HEK293 (cell line): Measurements from ENCODE around the gene PRDX3.
A peak's percentile ranks its signal among the peaks of the same experiment; 100 is the strongest.

Experiments used
- EGR2 ChIP-seq: fragments of 450-650 bp; formaldehyde crosslinking; IDR thresholded peaks from 2 replicates; pipeline ENCODE4 v1.5.1; 2016; ENCODE audit warnings: low read depth, missing biosample characterization, missing genetic modification characterization
- GLIS2 ChIP-seq: fragments of 450-650 bp; formaldehyde crosslinking; IDR thresholded peaks from 2 replicates; pipeline ENCODE4 v1.5.1; 2016; ENCODE audit warnings: missing biosample characterization, missing genetic modification characterization
- IKZF3 ChIP-seq: fragments of 450-650 bp; IDR thresholded peaks from 2 replicates; pipeline ENCODE4 v1.5.0; 2018; ENCODE audit warnings: missing biosample characterization, mild to moderate bottlenecking, missing genetic modification characterization, moderate library complexity
- OSR2 ChIP-seq: fragments of 450-650 bp; formaldehyde crosslinking; IDR thresholded peaks from 2 replicates; pipeline ENCODE4 v1.5.1; 2016; ENCODE audit warnings: missing biosample characterization, missing genetic modification characterization
- PRDM6 ChIP-seq: fragments of 450-650 bp; formaldehyde crosslinking; IDR thresholded peaks from 2 replicates; pipeline ENCODE4 v1.5.1; 2017; ENCODE audit warnings: missing biosample characterization, missing genetic modification characterization
- SP2 ChIP-seq: fragments of 450-650 bp; formaldehyde crosslinking; IDR thresholded peaks from 2 replicates; pipeline ENCODE4 v1.5.1; 2016; ENCODE audit warnings: missing biosample characterization, missing genetic modification characterization
- SP7 ChIP-seq: fragments of 450-650 bp; formaldehyde crosslinking; IDR thresholded peaks from 2 replicates; pipeline ENCODE4 v1.5.1; 2016; ENCODE audit warnings: missing biosample characterization, missing genetic modification characterization
- ZBTB1 ChIP-seq: fragments of 450-650 bp; formaldehyde crosslinking; IDR thresholded peaks from 2 replicates; pipeline ENCODE4 v1.5.1; 2016; ENCODE audit warnings: missing biosample characterization, missing genetic modification characterization
- ZBTB17 ChIP-seq: fragments of 450-650 bp; formaldehyde crosslinking; IDR thresholded peaks from 2 replicates; pipeline ENCODE4 v1.5.1; 2016; ENCODE audit warnings: missing biosample characterization, missing genetic modification characterization
- ZBTB7A ChIP-seq: fragments of 450-650 bp; formaldehyde crosslinking; IDR thresholded peaks from 2 replicates; pipeline ENCODE4 v1.5.1; 2016; ENCODE audit warnings: low read depth, missing biosample characterization, missing genetic modification characterization
- ZFP37 ChIP-seq: fragments of 450-650 bp; formaldehyde crosslinking; IDR thresholded peaks from 2 replicates; pipeline ENCODE4 v1.5.1; 2016; ENCODE audit warnings: missing biosample characterization, missing genetic modification characterization
- ZFP41 ChIP-seq: fragments of 450-650 bp; formaldehyde crosslinking; IDR thresholded peaks from 2 replicates; pipeline ENCODE4 v1.5.1; 2016; ENCODE audit warnings: missing biosample characterization, missing genetic modification characterization, borderline replicate concordance
- ZNF121 ChIP-seq: fragments of 450-650 bp; formaldehyde crosslinking; IDR thresholded peaks from 2 replicates; pipeline ENCODE4 v1.5.1; 2016; ENCODE audit warnings: missing biosample characterization, missing genetic modification characterization
- ZNF132 ChIP-seq: fragments of 450-650 bp; formaldehyde crosslinking; IDR thresholded peaks from 2 replicates; pipeline ENCODE4 v1.5.1; 2017; ENCODE audit warnings: missing biosample characterization, missing genetic modification characterization, borderline replicate concordance
- ZNF133 ChIP-seq: fragments of 450-650 bp; formaldehyde crosslinking; IDR thresholded peaks from 2 replicates; pipeline ENCODE4 v1.5.1; 2016; ENCODE audit warnings: missing biosample characterization, missing genetic modification characterization
- ZNF175 ChIP-seq: fragments of 450-650 bp; formaldehyde crosslinking; IDR thresholded peaks from 2 replicates; pipeline ENCODE4 v1.5.1; 2016; ENCODE audit warnings: missing biosample characterization, missing genetic modification characterization
- ZNF24 ChIP-seq: fragments of 450-650 bp; formaldehyde crosslinking; IDR thresholded peaks from 2 replicates; pipeline ENCODE4 v1.5.1; 2016; ENCODE audit warnings: missing biosample characterization, missing genetic modification characterization
- ZNF311 ChIP-seq: fragments of 450-650 bp; formaldehyde crosslinking; IDR thresholded peaks from 2 replicates; pipeline ENCODE4 v1.5.1; 2017; ENCODE audit warnings: missing biosample characterization, missing genetic modification characterization, borderline replicate concordance
- ZNF48 ChIP-seq: fragments of 450-650 bp; formaldehyde crosslinking; IDR thresholded peaks from 2 replicates; pipeline ENCODE4 v1.5.1; 2016; ENCODE audit warnings: missing biosample characterization, missing genetic modification characterization
- ZNF521 ChIP-seq: fragments of 450-650 bp; formaldehyde crosslinking; IDR thresholded peaks from 2 replicates; pipeline ENCODE4 v1.5.1; 2017; ENCODE audit warnings: missing biosample characterization, mild to moderate bottlenecking, missing genetic modification characterization
- ZNF544 ChIP-seq: fragments of 450-650 bp; formaldehyde crosslinking; IDR thresholded peaks from 2 replicates; pipeline ENCODE4 v1.5.0; 2017; ENCODE audit warnings: missing biosample characterization, missing genetic modification characterization
- ZNF549 ChIP-seq: fragments of 450-650 bp; IDR thresholded peaks from 2 replicates; pipeline ENCODE4 v1.5.1; 2018; ENCODE audit warnings: missing biosample characterization, missing genetic modification characterization, mild to moderate bottlenecking, inconsistent platforms, moderate library complexity
- ZNF555 ChIP-seq: fragments of 450-650 bp; formaldehyde crosslinking; conservative IDR thresholded peaks from 2 replicates; pipeline ENCODE4 v1.5.1; 2017; ENCODE audit warnings: missing biosample characterization, mild to moderate bottlenecking, missing genetic modification characterization, inconsistent platforms
- ZNF560 ChIP-seq: fragments of 450-650 bp; formaldehyde crosslinking; IDR thresholded peaks from 2 replicates; pipeline ENCODE4 v1.5.1; 2017; ENCODE audit warnings: missing biosample characterization, missing genetic modification characterization, borderline replicate concordance
- ZNF596 ChIP-seq: fragments of 450-650 bp; IDR thresholded peaks from 2 replicates; pipeline ENCODE4 v1.5.0; 2018; ENCODE audit warnings: missing biosample characterization, mild to moderate bottlenecking, missing genetic modification characterization, moderate library complexity
- ZNF610 ChIP-seq: fragments of 450-650 bp; formaldehyde crosslinking; IDR thresholded peaks from 2 replicates; pipeline ENCODE4 v1.5.1; 2016; ENCODE audit warnings: missing biosample characterization, missing genetic modification characterization, borderline replicate concordance
- ZNF664 ChIP-seq: fragments of 450-650 bp; formaldehyde crosslinking; IDR thresholded peaks from 2 replicates; pipeline ENCODE4 v1.5.1; 2016; ENCODE audit warnings: missing biosample characterization, missing genetic modification characterization
- ZNF670 ChIP-seq: fragments of 450-650 bp; formaldehyde crosslinking; IDR thresholded peaks from 2 replicates; pipeline ENCODE4 v1.5.1; 2016; ENCODE audit warnings: missing biosample characterization, missing genetic modification characterization, low read depth
- ZNF791 ChIP-seq: fragments of 450-650 bp; formaldehyde crosslinking; IDR thresholded peaks from 2 replicates; pipeline ENCODE4 v1.5.1; 2016; ENCODE audit warnings: missing biosample characterization, missing genetic modification characterization
- ZSCAN30 ChIP-seq: fragments of 450-650 bp; IDR thresholded peaks from 2 replicates; pipeline ENCODE4 v1.5.1; 2018; ENCODE audit warnings: missing biosample characterization, mild to moderate bottlenecking, missing genetic modification characterization, moderate library complexity
- TF ChIP-seq, protein P1 (sequence below): fragments of 450-650 bp; formaldehyde crosslinking; IDR thresholded peaks from 2 replicates; pipeline ENCODE4 v1.5.1; 2016; ENCODE audit warnings: missing biosample characterization, missing genetic modification characterization
- TF ChIP-seq, protein P2 (sequence below): fragments of 450-650 bp; formaldehyde crosslinking; IDR thresholded peaks from 2 replicates; pipeline ENCODE4 v1.5.1; 2016; ENCODE audit warnings: missing biosample characterization, missing genetic modification characterization
- TF ChIP-seq, protein P3 (sequence below): fragments of 450-650 bp; formaldehyde crosslinking; IDR thresholded peaks from 2 replicates; pipeline ENCODE4 v1.5.1; 2016; ENCODE audit warnings: missing biosample characterization, missing genetic modification characterization

The PRDX3 gene

DNA sequence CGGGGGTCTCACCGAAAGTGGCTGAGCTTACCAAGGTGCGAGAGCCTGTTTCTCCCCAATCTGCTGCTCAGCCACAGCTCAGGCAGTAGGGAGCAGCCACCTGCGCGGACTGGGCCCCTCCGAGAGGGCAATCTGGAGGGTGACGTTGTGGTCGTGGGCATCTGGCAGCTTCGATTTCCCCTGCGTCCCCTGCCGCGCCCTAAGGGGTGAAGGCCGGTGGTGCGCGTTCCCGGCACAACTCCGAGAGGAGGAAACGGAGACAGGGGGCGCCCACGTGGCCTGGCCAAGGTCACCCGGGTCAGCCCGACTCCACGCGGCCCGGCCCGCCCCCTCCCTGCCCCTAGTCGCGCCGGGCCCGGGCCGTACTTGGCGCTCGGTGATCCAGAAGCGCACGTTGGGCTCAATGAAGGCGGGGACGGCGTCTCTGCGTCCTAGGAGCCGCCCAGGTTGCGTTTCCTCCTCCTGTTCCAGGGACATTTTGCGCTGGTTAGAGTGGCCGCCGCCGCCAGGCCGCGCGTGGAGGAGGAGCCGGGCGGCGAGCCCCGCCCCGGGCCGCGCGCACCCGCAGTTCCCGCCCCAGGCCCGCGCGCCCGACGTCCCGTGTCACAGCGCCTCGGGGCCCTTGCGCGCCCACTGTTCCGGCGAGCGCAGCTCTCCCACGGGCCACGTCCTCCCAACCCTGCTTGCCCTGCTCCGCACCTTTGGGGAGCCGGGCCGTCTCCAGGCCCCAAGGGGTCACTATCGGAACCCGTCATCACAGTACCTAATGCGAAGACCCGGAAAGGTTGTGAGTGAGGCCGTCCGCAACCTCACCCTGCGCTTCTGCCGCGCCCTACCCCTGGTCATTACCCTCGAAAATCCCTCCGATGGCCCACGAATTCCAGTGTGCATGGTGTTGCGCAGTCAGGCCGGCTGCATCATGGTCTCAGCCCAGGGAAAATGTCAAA lies 13.2 kb downstream of the PRDX3 start, which contains the start of gene SFXN4 (continued):
- TF ChIP-seq ZFP41 (tag by site-specific recombination) (no peak), ZNF175 (no peak), ZNF311 (no peak), ZBTB1 (tag by site-specific recombination) (no peak), ZNF610 (tag by site-specific recombination) (no peak), OSR2 (tag by site-specific recombination) (no peak), ZFP37 (peak; percentile 36), ZNF521 (no peak), ZNF664 (tag by site-specific recombination) (no peak), ZNF549 (no peak), ZNF544 (no peak), ZNF596 (tag by site-specific recombination) (no peak), ZNF48 (tag by site-specific recombination) (no peak), ZNF24 (tag by site-specific recombination) (no peak; the same call in 1 of the 2 replicates), ZNF132 (no peak), PRDM6 (tag by site-specific recombination) (no peak), EGR2 (no peak; the same call in 1 of the 2 replicates), ZNF121 (tag by site-specific recombination) (no peak), ZNF670 (tag by site-specific recombination) (no peak), ZSCAN30 (peak; percentile 76), IKZF3 (no peak), GLIS2 (tag by site-specific recombination) (peak; percentile 93), ZBTB7A (tag by site-specific recombination) (peak; percentile 13; the same call in 1 of the 2 replicates), ZNF133 (no peak), ZNF555 (tag by site-specific recombination) (no peak), ZBTB17 (tag by site-specific recombination) (peak; percentile 86), ZNF791 (no peak), SP7 (tag by site-specific recombination) (peak; percentile 74), SP2 (peak; percentile 61; the same call in 1 of the 2 replicates), ZNF560 (tag by site-specific recombination) (no peak)
- TF ChIP-seq, protein P1, sequence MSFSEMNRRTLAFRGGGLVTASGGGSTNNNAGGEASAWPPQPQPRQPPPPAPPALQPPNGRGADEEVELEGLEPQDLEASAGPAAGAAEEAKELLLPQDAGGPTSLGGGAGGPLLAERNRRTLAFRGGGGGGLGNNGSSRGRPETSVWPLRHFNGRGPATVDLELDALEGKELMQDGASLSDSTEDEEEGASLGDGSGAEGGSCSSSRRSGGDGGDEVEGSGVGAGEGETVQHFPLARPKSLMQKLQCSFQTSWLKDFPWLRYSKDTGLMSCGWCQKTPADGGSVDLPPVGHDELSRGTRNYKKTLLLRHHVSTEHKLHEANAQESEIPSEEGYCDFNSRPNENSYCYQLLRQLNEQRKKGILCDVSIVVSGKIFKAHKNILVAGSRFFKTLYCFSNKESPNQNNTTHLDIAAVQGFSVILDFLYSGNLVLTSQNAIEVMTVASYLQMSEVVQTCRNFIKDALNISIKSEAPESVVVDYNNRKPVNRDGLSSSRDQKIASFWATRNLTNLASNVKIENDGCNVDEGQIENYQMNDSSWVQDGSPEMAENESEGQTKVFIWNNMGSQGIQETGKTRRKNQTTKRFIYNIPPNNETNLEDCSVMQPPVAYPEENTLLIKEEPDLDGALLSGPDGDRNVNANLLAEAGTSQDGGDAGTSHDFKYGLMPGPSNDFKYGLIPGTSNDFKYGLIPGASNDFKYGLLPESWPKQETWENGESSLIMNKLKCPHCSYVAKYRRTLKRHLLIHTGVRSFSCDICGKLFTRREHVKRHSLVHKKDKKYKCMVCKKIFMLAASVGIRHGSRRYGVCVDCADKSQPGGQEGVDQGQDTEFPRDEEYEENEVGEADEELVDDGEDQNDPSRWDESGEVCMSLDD (tag by site-specific recombination): peak; percentile 41; the same call in 1 of the 2 replicates
- TF ChIP-seq, protein P2, sequence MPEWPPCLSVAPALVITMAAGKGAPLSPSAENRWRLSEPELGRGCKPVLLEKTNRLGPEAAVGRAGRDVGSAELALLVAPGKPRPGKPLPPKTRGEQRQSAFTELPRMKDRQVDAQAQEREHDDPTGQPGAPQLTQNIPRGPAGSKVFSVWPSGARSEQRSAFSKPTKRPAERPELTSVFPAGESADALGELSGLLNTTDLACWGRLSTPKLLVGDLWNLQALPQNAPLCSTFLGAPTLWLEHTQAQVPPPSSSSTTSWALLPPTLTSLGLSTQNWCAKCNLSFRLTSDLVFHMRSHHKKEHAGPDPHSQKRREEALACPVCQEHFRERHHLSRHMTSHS (tag by site-specific recombination): no peak
- TF ChIP-seq, protein P3, sequence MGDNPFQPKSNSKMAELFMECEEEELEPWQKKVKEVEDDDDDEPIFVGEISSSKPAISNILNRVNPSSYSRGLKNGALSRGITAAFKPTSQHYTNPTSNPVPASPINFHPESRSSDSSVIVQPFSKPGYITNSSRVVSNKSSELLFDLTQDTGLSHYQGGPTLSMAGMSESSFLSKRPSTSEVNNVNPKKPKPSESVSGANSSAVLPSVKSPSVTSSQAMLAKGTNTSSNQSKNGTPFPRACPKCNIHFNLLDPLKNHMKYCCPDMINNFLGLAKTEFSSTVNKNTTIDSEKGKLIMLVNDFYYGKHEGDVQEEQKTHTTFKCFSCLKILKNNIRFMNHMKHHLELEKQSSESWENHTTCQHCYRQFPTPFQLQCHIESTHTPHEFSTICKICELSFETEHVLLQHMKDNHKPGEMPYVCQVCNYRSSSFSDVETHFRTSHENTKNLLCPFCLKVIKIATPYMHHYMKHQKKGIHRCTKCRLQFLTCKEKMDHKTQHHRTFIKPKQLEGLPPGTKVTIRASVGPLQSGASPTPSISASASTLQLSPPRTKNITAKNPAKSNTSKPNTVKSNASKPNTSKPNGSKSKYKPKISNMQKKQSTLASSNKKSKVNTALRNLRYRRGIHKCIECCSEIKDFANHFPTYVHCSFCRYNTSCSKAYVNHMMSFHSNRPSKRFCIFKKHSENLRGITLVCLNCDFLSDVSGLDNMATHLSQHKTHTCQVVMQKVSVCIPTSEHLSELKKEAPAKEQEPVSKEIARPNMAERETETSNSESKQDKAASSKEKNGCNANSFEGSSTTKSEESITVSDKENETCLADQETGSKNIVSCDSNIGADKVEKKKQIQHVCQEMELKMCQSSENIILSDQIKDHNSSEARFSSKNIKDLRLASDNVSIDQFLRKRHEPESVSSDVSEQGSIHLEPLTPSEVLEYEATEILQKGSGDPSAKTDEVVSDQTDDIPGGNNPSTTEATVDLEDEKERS (tag by site-specific recombination): no peak
